ENCODE data around the gene ELFN1. TPM values are rescaled to one million over a fixed set of nuclear protein-coding genes. Genes with fewer than 3 reads are reported as not detected.

Gene ELFN1
- polyA plus RNA-seq, 1 donor (not counting 4 experiments of a cell fraction or from before 2014, with no cell fraction given), result 0.03 TPM

GRCh38 chr7:1749351-1749863 lies 79.3 kb downstream of the ELFN1 start:
- Histone ChIP-seq H2AFZ (ENCODE audit: control insufficient read depth, low read length) (no peak overlapping the region), H3K27me3 (ENCODE audit: control insufficient read depth, extremely low read depth, insufficient read depth, low read length) (peaks cover 37% of the 10 kb centered on the region), H3K9ac (ENCODE audit: control insufficient read depth, extremely low read depth, insufficient read depth, low read length) (no peak overlapping the region), H4K20me1 (ENCODE audit: control insufficient read depth, extremely low read depth, insufficient read depth, low read length) (no peaks in the 10 kb centered on the region), H3K27ac (ENCODE audit: control insufficient read depth, insufficient read depth, low read length) (no peak overlapping the region), H3K9me3 (ENCODE audit: control insufficient read depth, low read depth, low read length) (no peaks in the 10 kb centered on the region), H3K9me1 (ENCODE audit: control insufficient read depth, extremely low read depth, insufficient read depth, low read length) (no peaks in the 10 kb centered on the region), H3K36me3 (ENCODE audit: control insufficient read depth in 2 of 2, extremely low read depth in 1 of 2, insufficient read depth in 2 of 2, low read length in 2 of 2) (no peaks in the 10 kb centered on the region), H3K4me3 (ENCODE audit: control insufficient read depth in 2 of 3, extremely low read depth in 1 of 3, insufficient read depth in 2 of 3, low read depth in 1 of 3, low read length in 3 of 3) (no peak overlapping the region), H3K4me1 (ENCODE audit: control insufficient read depth, extremely low read depth, insufficient read depth, low read length) (no peaks in the 10 kb centered on the region), H3K4me2 (ENCODE audit: control insufficient read depth, extremely low read depth, insufficient read depth, low read depth, low read length) (no peak overlapping the region), H3K79me2 (ENCODE audit: control insufficient read depth, insufficient read depth, low read length) (no peaks in the 10 kb centered on the region)
- no peak for TF ChIP-seq EZH2 (IDR thresholded peaks at IDR 0.05; ENCODE audit: low read length)
- no peak for TF ChIP-seq CTCF (optimal IDR thresholded peaks at IDR 0.05 in 1 of 3, IDR thresholded peaks at IDR 0.05 in 1 of 3, conservative IDR thresholded peaks at IDR 0.05 in 1 of 3; ENCODE audit: extremely low read depth in 1 of 3, insufficient read depth in 2 of 3, low read length in 3 of 3)
- DNase-seq (ENCODE audit: low read depth, low spot score) (no peak), FAIRE-seq (no peak)
- dilution Hi-C loops (cut with MboI; ENCODE audit: extremely low pct_ligation_motif_present, low sequenced_read_pairs), result no loop called here

DNA sequence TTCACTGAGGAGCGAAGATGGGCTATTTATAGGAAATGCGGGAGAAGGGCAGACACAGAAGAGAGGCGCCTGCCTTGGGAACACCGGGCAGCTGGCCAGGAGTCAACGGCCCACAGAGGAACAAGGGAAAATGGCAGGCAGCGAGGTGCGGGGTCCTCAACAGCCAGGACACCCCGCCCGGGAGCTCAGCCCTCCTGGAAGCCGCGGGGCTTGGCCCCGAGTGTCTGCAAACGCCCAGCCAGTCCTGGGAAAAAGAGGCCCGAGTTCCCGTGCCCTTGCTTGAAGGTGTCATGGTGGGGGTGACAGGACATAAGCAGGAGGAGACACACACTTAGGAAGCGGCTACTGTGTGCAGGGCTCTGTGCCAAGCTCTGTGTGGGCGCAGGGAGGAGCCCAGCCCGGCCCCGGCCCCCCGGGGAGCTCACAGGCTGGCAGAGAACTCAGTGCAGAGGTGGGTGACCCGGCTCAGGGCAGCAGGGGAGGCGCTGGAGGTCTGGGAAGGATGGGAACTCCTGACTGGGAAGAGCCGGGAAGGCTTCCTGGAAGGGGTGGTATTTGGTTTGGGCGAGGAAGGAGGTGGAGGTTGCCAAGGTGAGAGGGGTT lies 79.9 kb downstream of the ELFN1 start:
- Histone ChIP-seq H3K9me3 (ENCODE audit: control insufficient read depth, low read depth, low read length) (no peaks in the 10 kb centered on the region), H3K4me1 (ENCODE audit: control insufficient read depth, extremely low read depth, insufficient read depth, low read length) (no peaks in the 10 kb centered on the region), H3K36me3 (ENCODE audit: control insufficient read depth in 2 of 2, extremely low read depth in 1 of 2, insufficient read depth in 2 of 2, low read length in 2 of 2) (no peaks in the 10 kb centered on the region), H3K4me3 (ENCODE audit: control insufficient read depth in 2 of 3, extremely low read depth in 1 of 3, insufficient read depth in 2 of 3, low read depth in 1 of 3, low read length in 3 of 3) (no peak overlapping the region), H3K9me1 (ENCODE audit: control insufficient read depth, extremely low read depth, insufficient read depth, low read length) (no peaks in the 10 kb centered on the region), H3K27ac (ENCODE audit: control insufficient read depth, insufficient read depth, low read length) (no peak overlapping the region), H3K27me3 (ENCODE audit: control insufficient read depth, extremely low read depth, insufficient read depth, low read length) (peaks cover 39% of the 10 kb centered on the region), H4K20me1 (ENCODE audit: control insufficient read depth, extremely low read depth, insufficient read depth, low read length) (no peaks in the 10 kb centered on the region), H2AFZ (ENCODE audit: control insufficient read depth, low read length) (no peak overlapping the region), H3K79me2 (ENCODE audit: control insufficient read depth, insufficient read depth, low read length) (no peaks in the 10 kb centered on the region), H3K4me2 (ENCODE audit: control insufficient read depth, extremely low read depth, insufficient read depth, low read depth, low read length) (no peak overlapping the region), H3K9ac (ENCODE audit: control insufficient read depth, extremely low read depth, insufficient read depth, low read length) (no peak overlapping the region)
- dilution Hi-C loops (cut with MboI; ENCODE audit: extremely low pct_ligation_motif_present, low sequenced_read_pairs), result no loop called here
- TF ChIP-seq CTCF (optimal IDR thresholded peaks at IDR 0.05 in 1 of 3, IDR thresholded peaks at IDR 0.05 in 1 of 3, conservative IDR thresholded peaks at IDR 0.05 in 1 of 3; ENCODE audit: extremely low read depth in 1 of 3, insufficient read depth in 2 of 3, low read length in 3 of 3) (no peak), EZH2 (IDR thresholded peaks at IDR 0.05; ENCODE audit: low read length) (no peak)
- no peak for FAIRE-seq
- no peak for DNase-seq (ENCODE audit: low read depth, low spot score)

Measured in keratinocyte (primary cell).